Spinal cord (tissue), 10 donors: ENCODE data around the gene CELF4. TPM values are rescaled to one million over a fixed set of nuclear protein-coding genes. Genes with fewer than 3 reads are reported as not detected.

Experiments
- DNase-seq, 6 donors: peaks; one replicate each; pipeline versions ENCODE4 v3.0.0 to v3.0.0-alpha.2; 2013 to 2015; ENCODE audit warnings: low spot score in 6 of 6, low read depth in 4 of 6
- H3K27ac ChIP-seq: one replicate; pipeline ENCODE4 v1.5.1; 2013; ENCODE audit warnings: low read depth, low read length, control low read depth
- H3K27me3 ChIP-seq: one replicate; pipeline ENCODE4 v1.6.1; 2013; ENCODE audit warnings: low read length; ENCODE audit not compliant: control insufficient read depth, insufficient read depth
- H3K36me3 ChIP-seq: one replicate; pipeline ENCODE4 v1.6.1; 2013; ENCODE audit warnings: low read length; ENCODE audit not compliant: control insufficient read depth, insufficient read depth
- H3K4me1 ChIP-seq: one replicate; pipeline ENCODE4 v1.6.1; 2013; ENCODE audit warnings: low read length; ENCODE audit not compliant: control insufficient read depth, insufficient read depth
- H3K4me3 ChIP-seq: one replicate; pipeline ENCODE4 v1.5.1; 2013; ENCODE audit warnings: low read depth, low read length, control low read depth
- H3K9me3 ChIP-seq: one replicate; pipeline ENCODE4 v1.6.1; 2013; ENCODE audit warnings: low read length; ENCODE audit not compliant: control insufficient read depth, insufficient read depth
- WGBS: methylation state at CpG from one replicate; pipeline ENCODE4 v1.1.5; 2013; ENCODE audit warnings: missing lambda C conversion rate; ENCODE audit not compliant: insufficient coverage; 5-methylcytosine and 5-hydroxymethylcytosine counted together
- polyA plus RNA-seq, 2 donors: library from polyadenylated mRNA; unstranded; fragments of 120-200 nt; gene quantifications; one replicate each; pipeline ENCODE4 v1.2.1, GENCODE V29; 2013; ENCODE audit not compliant: insufficient read length in 2 of 2
- total RNA-seq, 2 donors: library from RNA; depleted of rRNA in 1 of 2; stranded (reverse); fragments of 120-200 nt in 1 of 2; fragments of >200 nt in 1 of 2; gene quantifications; one replicate each; pipeline versions ENCODE4 v1.2.3 to v1.2.4, GENCODE V29; 2013 to 2014
- donor health status: healthy.

Gene CELF4
- total and polyA plus RNA-seq, 4 donors, result 26.6 to 139 (median 89.9) TPM

DNA sequence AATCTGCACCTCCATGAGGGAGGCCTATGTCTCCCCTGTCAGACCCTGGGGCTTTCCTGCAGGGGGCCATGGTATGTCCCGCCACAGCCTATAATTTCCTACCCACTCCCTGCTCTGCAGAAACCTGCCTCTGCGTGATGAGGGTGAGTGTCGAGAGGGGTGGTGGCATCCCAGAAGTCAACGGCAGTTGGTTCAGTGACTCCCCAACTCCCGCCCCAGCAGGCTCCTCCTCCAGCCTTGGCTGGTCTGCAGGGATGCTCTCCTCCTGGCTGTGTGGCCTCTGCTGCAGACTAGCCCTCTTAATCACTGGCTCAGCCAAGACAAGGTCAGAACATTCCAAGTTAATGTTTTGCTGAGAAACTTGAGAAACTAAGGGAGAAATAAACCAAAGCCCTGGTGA lies 13.3 kb downstream of the CELF4 start:
- H3K27ac ChIP-seq, result no peak overlapping the region
- peaks cover 6% of the 10 kb centered on the region for H3K36me3 ChIP-seq
- H3K4me3 ChIP-seq, result no peak overlapping the region
- peaks cover 10% of the 10 kb centered on the region for H3K27me3 ChIP-seq
- DNase-seq, result no peak
- H3K4me1 ChIP-seq, result peaks cover 23% of the 10 kb centered on the region
- no peaks in the 10 kb centered on the region for H3K9me3 ChIP-seq
- WGBS, result 71% methylated on average over 4 of the region's 5 CpGs

DNA sequence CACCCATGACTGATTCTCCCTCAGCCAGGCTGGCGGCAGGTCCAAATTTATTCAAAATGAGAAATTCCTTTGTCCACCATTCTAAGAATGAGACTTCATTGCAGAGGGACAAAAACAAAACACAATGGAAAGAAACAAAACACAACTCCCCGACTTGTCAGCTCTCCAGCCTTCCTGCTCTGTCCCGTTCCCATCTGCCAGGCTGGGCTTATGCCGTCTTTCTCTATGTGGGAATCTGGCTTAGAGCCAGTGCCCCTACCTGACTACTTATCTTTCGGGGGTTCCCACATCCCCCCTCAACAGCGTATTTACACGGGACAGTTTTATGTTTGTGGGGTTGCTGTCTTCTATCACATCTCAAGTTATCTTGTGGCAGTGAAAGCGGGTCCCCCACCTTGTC lies 13.8 kb downstream of the CELF4 start:
- 48% methylated on average over 4 of the region's 8 CpGs for WGBS
- no peak overlapping the region for H3K4me3 ChIP-seq
- H3K27me3 ChIP-seq, result peaks cover 10% of the 10 kb centered on the region
- H3K36me3 ChIP-seq, result peaks cover 6% of the 10 kb centered on the region
- no peak overlapping the region for H3K27ac ChIP-seq
- no peak for DNase-seq
- peaks cover 23% of the 10 kb centered on the region for H3K4me1 ChIP-seq
- H3K9me3 ChIP-seq, result no peaks in the 10 kb centered on the region

DNA sequence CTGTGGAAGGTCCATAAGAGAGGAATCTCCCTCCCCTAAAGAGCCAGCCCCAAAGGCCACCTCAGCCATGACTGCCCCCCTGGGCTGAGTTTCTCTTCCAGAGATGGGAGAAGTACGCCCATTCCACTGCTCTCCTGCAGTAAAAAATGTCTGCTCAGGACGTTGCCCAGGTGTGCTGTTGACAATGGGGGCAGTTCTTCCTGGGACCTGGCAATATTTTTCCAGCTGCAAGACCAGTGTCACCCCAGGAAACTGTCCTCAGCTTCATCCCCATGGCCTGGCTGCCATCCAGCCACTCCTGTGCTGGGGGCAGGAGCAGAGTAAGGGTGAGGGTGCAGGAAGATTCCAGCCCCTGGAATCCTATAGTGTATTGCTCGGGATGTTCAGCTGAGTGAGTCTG lies 14.3 kb downstream of the CELF4 start:
- H3K4me1 ChIP-seq, result peaks cover 26% of the 10 kb centered on the region
- H3K36me3 ChIP-seq, result peaks cover 6% of the 10 kb centered on the region
- 73% methylated on average over 2 of the region's 3 CpGs for WGBS
- H3K9me3 ChIP-seq, result no peaks in the 10 kb centered on the region
- DNase-seq, result no peak
- no peak overlapping the region for H3K4me3 ChIP-seq
- H3K27ac ChIP-seq, result no peak overlapping the region
- peaks cover 10% of the 10 kb centered on the region for H3K27me3 ChIP-seq

DNA sequence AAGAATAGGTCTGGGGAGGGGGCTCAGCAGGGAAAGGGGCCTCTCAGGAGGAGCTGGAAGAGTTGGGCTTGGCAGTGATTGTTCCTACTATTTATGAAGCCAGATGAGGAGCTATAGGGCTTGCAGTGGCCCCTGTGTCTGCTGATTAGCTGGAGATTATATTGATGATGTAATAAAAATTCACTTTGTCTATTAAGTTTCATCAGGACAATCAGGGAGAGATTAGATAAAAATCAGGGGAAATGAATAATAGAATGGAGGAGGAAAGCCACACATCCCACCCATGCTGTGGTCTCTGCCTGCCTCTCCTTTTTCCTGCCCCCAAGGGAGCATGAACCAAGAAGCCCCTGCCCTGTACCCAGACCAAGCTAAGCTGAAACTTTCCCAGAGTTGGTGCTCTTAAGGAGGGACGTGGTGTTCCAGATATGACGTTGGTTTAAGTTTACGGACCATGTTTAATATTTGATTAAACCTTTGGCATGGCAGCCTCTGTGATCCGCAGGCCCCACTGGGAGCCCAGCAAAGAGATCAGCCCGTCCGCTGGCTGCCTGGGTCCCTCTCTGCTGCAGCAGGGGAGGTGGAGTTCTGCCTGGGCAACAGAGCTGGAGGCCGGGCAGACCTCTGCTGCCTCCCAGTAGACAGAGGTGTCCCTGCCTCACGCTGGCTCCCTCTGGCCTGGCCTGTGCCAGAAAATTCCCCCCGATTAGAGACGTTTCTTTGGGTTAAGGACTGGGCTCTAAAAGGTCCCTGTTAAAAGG lies 15.3 kb downstream of the CELF4 start:
- Histone ChIP-seq H3K4me3 (no peak overlapping the region), H3K9me3 (no peaks in the 10 kb centered on the region), H3K27me3 (peaks cover 8% of the 10 kb centered on the region), H3K36me3 (peaks cover 6% of the 10 kb centered on the region), H3K27ac (no peak overlapping the region), H3K4me1 (peaks cover 30% of the 10 kb centered on the region)
- 81% methylated on average over 10 of the region's 10 CpGs for WGBS
- DNase-seq, result no peak

DNA sequence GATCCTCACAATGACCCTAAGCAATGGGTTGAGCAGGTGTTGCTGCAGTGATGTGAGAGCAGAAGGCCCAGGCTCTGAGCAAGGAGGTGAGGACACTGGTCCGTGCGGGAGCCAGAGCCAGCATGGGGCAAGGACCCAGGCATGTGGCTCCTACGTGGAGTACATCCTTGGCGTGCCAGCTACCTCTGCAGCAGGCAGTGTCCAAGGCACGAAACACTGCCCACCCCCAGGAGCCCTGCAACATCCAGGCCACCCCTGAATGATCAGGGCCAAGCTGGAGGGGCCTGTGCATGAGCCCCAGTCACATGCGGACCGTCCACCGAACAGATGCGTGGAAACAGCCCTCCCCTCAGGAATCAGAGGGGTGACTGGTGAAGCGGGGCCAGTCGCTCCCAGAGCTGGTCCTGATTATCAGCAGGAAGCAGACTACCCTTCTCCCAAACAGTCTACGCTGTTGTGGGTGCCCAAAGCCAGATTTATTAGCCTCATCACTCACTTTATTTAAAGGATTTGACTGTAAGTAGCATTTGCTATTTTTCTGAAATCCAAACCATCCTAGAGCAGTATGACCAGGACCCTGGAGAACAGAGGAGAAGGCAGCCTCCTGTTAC lies 16.8 kb downstream of the CELF4 start:
- H3K27ac ChIP-seq, result no peak overlapping the region
- DNase-seq, result no peak

DNA sequence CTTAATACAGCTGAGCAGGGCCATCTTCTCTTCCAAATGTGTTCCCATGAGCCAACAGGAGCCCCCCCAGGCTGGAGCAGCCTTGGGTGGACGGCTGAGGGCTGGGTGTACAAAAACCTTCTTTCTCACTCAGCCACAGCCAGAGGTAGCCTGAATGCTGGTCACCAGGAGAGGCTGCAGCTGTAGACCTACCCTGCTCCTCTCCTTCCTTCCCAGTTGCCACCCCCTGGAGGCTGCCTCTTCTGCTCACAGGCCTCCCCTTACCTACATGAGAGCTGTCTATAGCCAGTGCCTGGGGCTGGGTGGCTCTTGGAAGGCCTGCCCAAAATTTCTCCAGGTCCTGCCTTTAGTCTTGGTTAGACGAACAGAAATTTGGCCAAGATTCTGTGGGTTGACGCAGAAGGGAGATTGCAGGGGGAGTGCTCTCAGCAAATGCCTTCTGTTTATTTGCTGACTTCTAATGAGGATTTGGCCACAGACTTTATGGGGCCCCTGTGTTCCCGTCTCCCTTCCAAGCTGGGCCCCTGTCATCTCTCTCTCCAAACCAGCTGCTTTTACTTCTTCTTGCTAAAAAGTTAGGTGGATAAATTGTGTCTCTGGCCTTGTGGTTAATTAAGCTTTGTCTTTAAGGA lies 18.3 kb downstream of the CELF4 start:
- H3K27me3 ChIP-seq, result no peaks in the 10 kb centered on the region
- DNase-seq, result no peak
- H3K4me3 ChIP-seq, result no peak overlapping the region
- no peak overlapping the region for H3K27ac ChIP-seq
- H3K9me3 ChIP-seq, result no peaks in the 10 kb centered on the region
- WGBS, result 41% methylated on average over 3 of the region's 4 CpGs
- peaks cover 28% of the 10 kb centered on the region for H3K4me1 ChIP-seq
- H3K36me3 ChIP-seq, result peaks cover 3% of the 10 kb centered on the region

More for the DNA sequence above, 16.8 kb downstream of the CELF4 start:
- 85% methylated on average over 10 of the region's 12 CpGs for WGBS
- peaks cover 31% of the 10 kb centered on the region for H3K4me1 ChIP-seq
- no peaks in the 10 kb centered on the region for H3K9me3 ChIP-seq
- H3K4me3 ChIP-seq, result no peak overlapping the region
- H3K27me3 ChIP-seq, result peaks cover 2% of the 10 kb centered on the region
- peaks cover 3% of the 10 kb centered on the region for H3K36me3 ChIP-seq

DNA sequence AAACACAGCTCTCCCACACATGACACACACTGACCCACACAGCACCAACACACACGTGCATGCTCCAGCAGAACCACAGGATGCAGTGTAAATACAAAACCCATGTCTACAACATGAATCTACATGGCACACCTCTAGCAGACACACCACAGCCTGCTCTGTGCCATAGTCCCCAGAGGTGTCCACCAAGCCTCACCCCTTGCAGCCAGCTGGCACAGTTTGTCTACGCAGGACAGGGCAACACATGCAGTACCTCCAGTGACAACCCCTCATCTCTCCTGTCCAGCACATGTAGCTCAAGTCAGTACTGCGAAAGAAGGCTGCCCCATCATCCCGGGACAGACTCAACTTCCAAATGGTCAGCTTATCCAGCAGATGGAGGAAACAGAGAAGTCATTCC lies 18.9 kb downstream of the CELF4 start:
- H3K27me3 ChIP-seq, result no peaks in the 10 kb centered on the region
- no peak overlapping the region for H3K27ac ChIP-seq
- H3K4me3 ChIP-seq, result no peak overlapping the region
- WGBS, result 83% methylated on average over 4 of the region's 4 CpGs
- peaks cover 3% of the 10 kb centered on the region for H3K36me3 ChIP-seq
- no peak for DNase-seq
- H3K4me1 ChIP-seq, result peaks cover 28% of the 10 kb centered on the region
- no peaks in the 10 kb centered on the region for H3K9me3 ChIP-seq

DNA sequence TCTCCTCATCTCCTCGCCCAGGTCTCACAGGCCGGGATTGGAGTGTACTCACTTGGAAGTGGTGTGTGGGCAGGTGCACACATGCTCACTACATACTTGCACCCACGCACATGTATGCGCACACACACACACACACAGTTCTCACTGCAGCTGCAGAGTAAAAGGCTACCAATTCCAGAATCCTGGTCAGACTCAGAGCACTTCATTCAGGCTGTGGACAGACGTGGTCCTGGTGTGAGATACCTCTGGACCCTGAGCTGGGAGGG lies 19.4 kb downstream of the CELF4 start:
- H3K4me3 ChIP-seq, result no peak overlapping the region
- 60% methylated on average over 1 of the region's 5 CpGs for WGBS

DNA sequence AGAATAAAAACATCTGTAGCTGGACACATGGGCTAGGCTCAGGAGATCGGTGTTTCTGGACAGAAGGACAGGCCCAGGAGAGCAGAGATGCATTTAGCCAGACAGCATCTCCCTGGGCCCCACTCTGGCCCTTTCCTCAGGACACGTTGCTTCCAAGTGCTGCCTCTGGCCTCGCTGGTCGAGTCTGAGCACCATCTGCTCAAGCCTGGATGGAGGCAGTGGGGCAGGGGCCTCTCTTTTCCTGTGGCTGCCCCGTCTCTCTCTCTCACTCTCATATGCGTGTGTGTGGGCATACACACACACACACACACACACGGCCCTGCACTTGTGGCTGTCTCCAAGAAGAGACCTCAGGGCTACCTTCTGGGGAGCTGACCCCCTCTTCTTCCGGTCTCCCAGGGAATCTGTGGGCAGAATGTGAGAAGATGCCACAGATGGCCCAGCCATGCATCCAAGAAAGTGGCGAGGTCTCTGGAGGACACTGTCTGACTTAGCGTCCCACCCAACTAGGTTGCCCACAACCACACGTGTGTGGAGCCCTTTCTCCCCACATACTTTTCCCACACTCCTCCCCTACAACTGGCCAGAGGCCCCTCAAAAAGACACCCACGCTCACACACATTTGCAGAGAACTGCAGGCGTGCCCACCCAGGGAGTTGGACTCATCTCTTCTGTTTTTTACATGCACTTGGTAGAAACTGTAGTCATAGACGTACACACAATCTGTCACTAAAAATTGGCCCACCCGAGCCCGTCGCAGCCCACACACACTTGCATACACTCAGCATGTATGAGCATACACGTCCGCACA lies 19.9 kb downstream of the CELF4 start:
- no peak overlapping the region for H3K4me3 ChIP-seq
- no peaks in the 10 kb centered on the region for H3K9me3 ChIP-seq
- H3K27me3 ChIP-seq, result no peaks in the 10 kb centered on the region
- H3K4me1 ChIP-seq, result peaks cover 28% of the 10 kb centered on the region
- 82% methylated on average over 11 of the region's 19 CpGs for WGBS
- peak in 1 of 6 donors; percentile 55 for DNase-seq
- no peak overlapping the region for H3K27ac ChIP-seq
- peaks cover 3% of the 10 kb centered on the region for H3K36me3 ChIP-seq

More for the DNA sequence above, 19.4 kb downstream of the CELF4 start:
- no peaks in the 10 kb centered on the region for H3K9me3 ChIP-seq
- peaks cover 28% of the 10 kb centered on the region for H3K4me1 ChIP-seq
- peaks cover 3% of the 10 kb centered on the region for H3K36me3 ChIP-seq
- no peaks in the 10 kb centered on the region for H3K27me3 ChIP-seq
- no peak overlapping the region for H3K27ac ChIP-seq
- no peak for DNase-seq
